Activated CD4-positive, alpha-beta memory T cell treated with anti-CD3 and anti-CD28 coated beads for 36 hours (primary cell): ENCODE results near the gene TPRN. TPM values are rescaled to one million over a fixed set of nuclear protein-coding genes. Genes with fewer than 3 reads are reported as not detected.

ENCODE experiments used
- CTCF ChIA-PET: fragments of 350-600 bp; sonication (Branson Sonifier 250); formaldehyde crosslinking; loops from one replicate; lab custom pipeline; 2021; ENCODE audit warnings: antibody characterized with exemption, inconsistent platforms; lab: Charles Lee
- POLR2A ChIA-PET: fragments of 350-600 bp; sonication (Branson Sonifier 250); formaldehyde crosslinking; loops from one replicate; lab custom pipeline; 2021; ENCODE audit warnings: antibody characterized with exemption; lab: Charles Lee
- DNase-seq: peaks from one replicate; pipeline ENCODE4 v3.0.0-alpha.2; 2020
- H3K27ac Mint-ChIP-seq: one replicate; pipeline ENCODE4 v1.8.0; 2021; ENCODE audit warnings: mixed read lengths
- H3K27me3 Mint-ChIP-seq: one replicate; pipeline ENCODE4 v1.8.0; 2021; ENCODE audit warnings: mixed read lengths
- H3K36me3 Mint-ChIP-seq: one replicate; pipeline ENCODE4 v1.8.0; 2021; ENCODE audit warnings: mixed read lengths
- H3K4me1 Mint-ChIP-seq: one replicate; pipeline ENCODE4 v1.8.0; 2021; ENCODE audit warnings: low read depth, mixed read lengths
- H3K4me3 Mint-ChIP-seq: one replicate; pipeline ENCODE4 v1.8.0; 2021; ENCODE audit warnings: mild to moderate bottlenecking, mixed read lengths
- H3K9me3 Mint-ChIP-seq: one replicate; pipeline ENCODE4 v1.8.0; 2021; ENCODE audit warnings: mixed read lengths
- intact Hi-C: fragments of 100-400 bp; cut with micrococcal nuclease; formaldehyde crosslinking; loops from one replicate; pipeline ENCODE4 v1.15.1; 2023
- total RNA-seq, 2 experiments: library from RNA; stranded (reverse); gene quantifications; one replicate each; pipeline ENCODE4 v1.2.3, GENCODE V29; 2021

The TPRN gene
- total RNA-seq, 2 experiments from 2014 or later = 6.1 to 6.7 TPM

GRCh38 chr9:137199411-137200121 lies 975 bp downstream of the TPRN start:
- H3K27me3 Mint-ChIP-seq = no peaks in the 10 kb centered on the region
- H3K4me3 Mint-ChIP-seq = peak overlapping the region; percentile 68
- peaks cover 26% of the 10 kb centered on the region for H3K4me1 Mint-ChIP-seq
- DNase-seq = no peak
- no peaks in the 10 kb centered on the region for H3K36me3 Mint-ChIP-seq
- ChIA-PET CTCF (interaction anchor here (1.0 to 2.2 kb wide), 4 partner anchors 10 to 77 kb away, joined by 3 to 8 read pairs (median 4); partner anchors contain the start of gene RNF224), POLR2A (interaction anchor here (0.8 to 1.7 kb wide), 2 partner anchors 10 kb away, joined by 3 to 14 read pairs; partner anchors contain the start of genes ANAPC2 and SSNA1)
- H3K9me3 Mint-ChIP-seq = no peaks in the 10 kb centered on the region
- intact Hi-C loops = loop anchor here (1.0 to 10.0 kb wide), 4 partner anchors 11 to 315 kb away; partner anchors contain the start of genes ANAPC2, SSNA1, TRAF2 and TUBB4B
- H3K27ac Mint-ChIP-seq = peak overlapping the region; percentile 42

- DNase-seq = no peak
- intact Hi-C loops = no loop called here
- no peaks in the 10 kb centered on the region for H3K27me3 Mint-ChIP-seq
- H3K27ac Mint-ChIP-seq = no peak overlapping the region
- ChIA-PET POLR2A (interaction anchor here (0.8 to 0.9 kb wide), 2 partner anchors 9 to 11 kb away, joined by 3 read pairs; no protein-coding TSS in a partner anchor), CTCF (interaction anchor here (1.0 to 2.2 kb wide), 4 partner anchors 10 to 76 kb away, joined by 3 to 8 read pairs (median 4); partner anchors contain the start of gene RNF224)
- peaks cover 19% of the 10 kb centered on the region for H3K4me1 Mint-ChIP-seq
- peak overlapping the region; percentile 12 for H3K4me3 Mint-ChIP-seq
- no peaks in the 10 kb centered on the region for H3K36me3 Mint-ChIP-seq
- no peaks in the 10 kb centered on the region for H3K9me3 Mint-ChIP-seq
Measured at GRCh38 chr9:137198902-137199283, 1.6 kb downstream of the TPRN start.

- intact Hi-C loops = no loop called here
- POLR2A ChIA-PET = interaction anchor here (0.9 to 1.2 kb wide), 2 partner anchors 9 to 12 kb away, joined by 3 to 4 read pairs; no protein-coding TSS in a partner anchor
- Mint-ChIP-seq H3K27ac (no peak overlapping the region), H3K9me3 (no peaks in the 10 kb centered on the region), H3K36me3 (no peaks in the 10 kb centered on the region), H3K4me1 (peaks cover 15% of the 10 kb centered on the region), H3K4me3 (no peak overlapping the region), H3K27me3 (no peaks in the 10 kb centered on the region)
- CTCF ChIA-PET = interaction anchor here (1.3 to 2.2 kb wide), 3 partner anchors 9 to 76 kb away, joined by 3 to 8 read pairs (median 4); partner anchors contain the start of gene RNF224
- DNase-seq = no peak
Measured at GRCh38 chr9:137198051-137198901, 2.3 kb downstream of the TPRN start.

- no peak overlapping the region for H3K4me3 Mint-ChIP-seq
- DNase-seq = no peak
- POLR2A ChIA-PET = no interaction called here
- no peaks in the 10 kb centered on the region for H3K27me3 Mint-ChIP-seq
- intact Hi-C loops = no loop called here
- no peak overlapping the region for H3K27ac Mint-ChIP-seq
- peaks cover 3% of the 10 kb centered on the region for H3K36me3 Mint-ChIP-seq
- no peaks in the 10 kb centered on the region for H3K9me3 Mint-ChIP-seq
- peaks cover 7% of the 10 kb centered on the region for H3K4me1 Mint-ChIP-seq
- CTCF ChIA-PET = no interaction called here
Measured at GRCh38 chr9:137195525-137196220, 4.9 kb downstream of the TPRN start.

- no peak overlapping the region for H3K4me3 Mint-ChIP-seq
- no peak for DNase-seq
- H3K4me1 Mint-ChIP-seq = peaks cover 10% of the 10 kb centered on the region
- intact Hi-C loops = no loop called here
- no peaks in the 10 kb centered on the region for H3K27me3 Mint-ChIP-seq
- ChIA-PET POLR2A (no interaction called here), CTCF (no interaction called here)
- H3K27ac Mint-ChIP-seq = no peak overlapping the region
- no peaks in the 10 kb centered on the region for H3K9me3 Mint-ChIP-seq
- peaks cover 6% of the 10 kb centered on the region for H3K36me3 Mint-ChIP-seq
Measured at GRCh38 chr9:137194909-137195308, 5.6 kb downstream of the TPRN start.

GRCh38 chr9:137194388-137194787 lies 6.2 kb downstream of the TPRN start:
- Mint-ChIP-seq H3K36me3 (peaks cover 6% of the 10 kb centered on the region), H3K4me1 (peaks cover 13% of the 10 kb centered on the region), H3K27me3 (no peaks in the 10 kb centered on the region), H3K27ac (no peak overlapping the region), H3K4me3 (no peak overlapping the region), H3K9me3 (no peaks in the 10 kb centered on the region)
- intact Hi-C loops = no loop called here
- CTCF ChIA-PET = interaction anchor here (1.4 kb wide), 1 partner anchor 42 kb away, joined by 4 read pairs; no protein-coding TSS in a partner anchor
- POLR2A ChIA-PET = no interaction called here
- no peak for DNase-seq

- intact Hi-C loops = no loop called here
- H3K4me3 Mint-ChIP-seq = no peak overlapping the region
- POLR2A ChIA-PET = no interaction called here
- DNase-seq = no peak
- peaks cover 9% of the 10 kb centered on the region for H3K36me3 Mint-ChIP-seq
- no peaks in the 10 kb centered on the region for H3K9me3 Mint-ChIP-seq
- no peaks in the 10 kb centered on the region for H3K27me3 Mint-ChIP-seq
- peaks cover 18% of the 10 kb centered on the region for H3K4me1 Mint-ChIP-seq
- H3K27ac Mint-ChIP-seq = no peak overlapping the region
- CTCF ChIA-PET = interaction anchor here (1.4 kb wide), 1 partner anchor 43 kb away, joined by 4 read pairs; no protein-coding TSS in a partner anchor
Measured at GRCh38 chr9:137193771-137194170, 6.8 kb downstream of the TPRN start.

- ChIA-PET CTCF (interaction anchor here (1.0 kb wide), 1 partner anchor 44 kb away, joined by 3 read pairs; no protein-coding TSS in a partner anchor), POLR2A (no interaction called here)
- H3K4me3 Mint-ChIP-seq = no peak overlapping the region
- DNase-seq = no peak
- H3K36me3 Mint-ChIP-seq = peaks cover 11% of the 10 kb centered on the region
- H3K4me1 Mint-ChIP-seq = peaks cover 18% of the 10 kb centered on the region
- intact Hi-C loops = no loop called here
- H3K27ac Mint-ChIP-seq = no peak overlapping the region
- H3K27me3 Mint-ChIP-seq = no peaks in the 10 kb centered on the region
- no peaks in the 10 kb centered on the region for H3K9me3 Mint-ChIP-seq
Measured at GRCh38 chr9:137192859-137193258, 7.7 kb downstream of the TPRN start.

- intact Hi-C loops = no loop called here
- Mint-ChIP-seq H3K4me3 (no peak overlapping the region), H3K27me3 (no peaks in the 10 kb centered on the region), H3K4me1 (peaks cover 21% of the 10 kb centered on the region), H3K36me3 (peaks cover 11% of the 10 kb centered on the region), H3K27ac (no peak overlapping the region), H3K9me3 (no peaks in the 10 kb centered on the region)
- ChIA-PET POLR2A (no interaction called here), CTCF (interaction anchor here (1.0 kb wide), 1 partner anchor 44 kb away, joined by 3 read pairs; no protein-coding TSS in a partner anchor)
- DNase-seq = no peak
Measured at GRCh38 chr9:137192448-137192780, 8.1 kb downstream of the TPRN start.

- H3K4me1 Mint-ChIP-seq = peaks cover 27% of the 10 kb centered on the region
- H3K36me3 Mint-ChIP-seq = peaks cover 11% of the 10 kb centered on the region
- POLR2A ChIA-PET = no interaction called here
- H3K4me3 Mint-ChIP-seq = no peak overlapping the region
- CTCF ChIA-PET = interaction anchor here (1.0 kb wide), 1 partner anchor 45 kb away, joined by 3 read pairs; no protein-coding TSS in a partner anchor
- intact Hi-C loops = no loop called here
- no peak for DNase-seq
- no peaks in the 10 kb centered on the region for H3K9me3 Mint-ChIP-seq
- H3K27ac Mint-ChIP-seq = no peak overlapping the region
- no peaks in the 10 kb centered on the region for H3K27me3 Mint-ChIP-seq
Measured at GRCh38 chr9:137191691-137192447, 8.7 kb downstream of the TPRN start.

- no peak for DNase-seq
- Mint-ChIP-seq H3K9me3 (no peaks in the 10 kb centered on the region), H3K27ac (peak overlapping the region; percentile 42), H3K4me3 (no peak overlapping the region), H3K36me3 (peaks cover 11% of the 10 kb centered on the region), H3K4me1 (peaks cover 33% of the 10 kb centered on the region), H3K27me3 (no peaks in the 10 kb centered on the region)
- POLR2A ChIA-PET = no interaction called here
- CTCF ChIA-PET = interaction anchor here (1.6 kb wide), 1 partner anchor 62 kb away, joined by 4 read pairs; no protein-coding TSS in a partner anchor
- intact Hi-C loops = no loop called here
Measured at GRCh38 chr9:137191245-137191644, 9.3 kb downstream of the TPRN start.
